ENCODE measurements around the gene PRND. TPM values are rescaled to one million over a fixed set of nuclear protein-coding genes. Genes with fewer than 3 reads are reported as not detected.

The PRND gene
- total and polyA plus RNA-seq, 2 donors (not counting 3 experiments of a cell fraction or from before 2014, with no cell fraction given): 0.18 TPM; not detected in 1

- Histone ChIP-seq H3K27me3 (ENCODE audit: control insufficient read depth in 2 of 2, insufficient read depth in 2 of 2, low read length in 2 of 2) (peaks cover 0 to 6% of the 10 kb centered on the region in 2 experiments), H3K79me2 (ENCODE audit: control insufficient read depth, insufficient read depth, low read length) (no peaks in the 10 kb centered on the region), H3K9me1 (replicated peaks; ENCODE audit: control insufficient read depth, extremely low read depth, insufficient read depth, low read length) (no peaks in the 10 kb centered on the region), H3K4me1 (ENCODE audit: control insufficient read depth, extremely low read depth, insufficient read depth, low read length) (no peaks in the 10 kb centered on the region), H3K9ac (replicated peaks; ENCODE audit: extremely low read depth, insufficient read depth, low read length) (no peak overlapping the region), H4K20me1 (replicated peaks; ENCODE audit: control insufficient read depth, extremely low read depth, insufficient read depth, low read length) (no peaks in the 10 kb centered on the region), H3K27ac (ENCODE audit: insufficient read depth, low read depth, low read length) (no peak overlapping the region), H3K4me3 (replicated peaks in 1 of 3; ENCODE audit: insufficient read depth in 1 of 3, low read depth in 1 of 3, low read length in 3 of 3) (no peak overlapping the region), H3K36me3 (ENCODE audit: control insufficient read depth in 2 of 2, extremely low read depth in 1 of 2, insufficient read depth in 2 of 2, low read length in 2 of 2) (no peaks in the 10 kb centered on the region), H2AFZ (ENCODE audit: low read depth, low read length) (no peak overlapping the region), H3K4me2 (ENCODE audit: insufficient read depth, low read length) (no peak overlapping the region), H3K9me3 (replicated peaks; ENCODE audit: control insufficient read depth, insufficient read depth, low read length) (no peaks in the 10 kb centered on the region)
- ChIA-PET CTCF (interaction anchor here (1.0 to 1.2 kb wide), 2 partner anchors 10 to 186 kb away, joined by 3 to 4 read pairs; no protein-coding TSS in a partner anchor), POLR2A (no interaction called here)
- dilution Hi-C loops (cut with MboI; ENCODE audit: extremely low pct_ligation_motif_present, low sequenced_read_pairs): no loop called here
- no peak for DNase-seq (ENCODE audit: low read depth, low spot score)
- TF ChIP-seq POLR2AphosphoS5 (IDR thresholded peaks at IDR 0.05; ENCODE audit: insufficient read depth, low read depth, low read length) (no peak), GATA2 (IDR thresholded peaks at IDR 0.05; ENCODE audit: insufficient read depth, insufficient read length, low read depth, low read length) (no peak), FOS (IDR thresholded peaks at IDR 0.05; ENCODE audit: borderline replicate concordance, insufficient read depth, low read length) (no peak)
- BruUV-seq (replicated peaks): no TSS peak
- FAIRE-seq: no peak
- intact Hi-C loops (cut with micrococcal nuclease): no loop called here
Measured at GRCh38 chr20:4770026-4770425, 48.3 kb downstream of the PRND start.

DNA sequence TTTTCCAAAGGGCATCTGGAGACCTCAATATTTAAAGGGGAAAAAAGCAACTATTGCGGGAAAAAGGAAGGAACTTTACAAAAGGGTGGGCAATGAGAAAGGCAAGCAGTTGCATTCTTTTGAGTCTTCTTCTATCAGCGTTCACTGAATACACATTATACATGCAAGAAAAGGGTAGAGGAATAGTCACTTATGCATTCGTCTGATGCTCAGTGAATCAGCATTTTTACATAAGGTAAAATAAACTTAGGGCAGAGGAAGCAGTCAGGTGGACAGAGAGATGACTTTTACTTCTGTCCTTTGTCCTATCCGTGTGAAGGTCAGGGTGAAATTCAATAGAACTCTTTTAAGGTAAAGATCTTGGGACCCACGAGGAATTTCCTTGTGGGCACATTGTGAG is 49.3 kb downstream of the PRND start:
- H3K4me2 ChIP-seq (ENCODE audit: insufficient read depth, low read length): no peak overlapping the region
- H3K9me1 ChIP-seq (replicated peaks; ENCODE audit: control insufficient read depth, extremely low read depth, insufficient read depth, low read length): no peaks in the 10 kb centered on the region
- no peak overlapping the region for H3K9ac ChIP-seq (replicated peaks; ENCODE audit: extremely low read depth, insufficient read depth, low read length)
- TF ChIP-seq JUN (IDR thresholded peaks at IDR 0.05; ENCODE audit: borderline replicate concordance, insufficient read depth, insufficient read length, low read depth): no peak
- no peak for TF ChIP-seq POLR2AphosphoS5 (IDR thresholded peaks at IDR 0.05; ENCODE audit: insufficient read depth, low read depth, low read length)
- TF ChIP-seq MYC (IDR thresholded peaks at IDR 0.05; ENCODE audit: low read depth, low read length): no peak
- TF ChIP-seq GATA2 (IDR thresholded peaks at IDR 0.05; ENCODE audit: insufficient read depth, insufficient read length, low read depth, low read length): no peak
- TF ChIP-seq MAX (IDR thresholded peaks at IDR 0.05; ENCODE audit: insufficient read depth, insufficient read length): no peak
- no peak for TF ChIP-seq CTCF (IDR thresholded peaks at IDR 0.05; ENCODE audit: extremely low read depth in 1 of 2, insufficient read depth in 1 of 2, low read depth in 1 of 2, low read length in 2 of 2)
- no peak for TF ChIP-seq FOS (IDR thresholded peaks at IDR 0.05; ENCODE audit: borderline replicate concordance, insufficient read depth, low read length)
- TF ChIP-seq EZH2 (IDR thresholded peaks at IDR 0.05; ENCODE audit: borderline replicate concordance, low read depth, low read length, severe bottlenecking): no peak
- no peak for TF ChIP-seq POLR2A (IDR thresholded peaks at IDR 0.05; ENCODE audit: low read depth, low read length)
- no peaks in the 10 kb centered on the region for H3K36me3 ChIP-seq (ENCODE audit: control insufficient read depth in 2 of 2, extremely low read depth in 1 of 2, insufficient read depth in 2 of 2, low read length in 2 of 2)
- H3K9me3 ChIP-seq (replicated peaks; ENCODE audit: control insufficient read depth, insufficient read depth, low read length): no peaks in the 10 kb centered on the region
- no peaks in the 10 kb centered on the region for H3K4me1 ChIP-seq (ENCODE audit: control insufficient read depth, extremely low read depth, insufficient read depth, low read length)
- no peak overlapping the region for H3K4me3 ChIP-seq (replicated peaks in 1 of 3; ENCODE audit: insufficient read depth in 1 of 3, low read depth in 1 of 3, low read length in 3 of 3)
- ChIA-PET CTCF (interaction anchor here (1.5 kb wide), 1 partner anchor 10 kb away, joined by 6 read pairs; no protein-coding TSS in a partner anchor), POLR2A (no interaction called here)
- H4K20me1 ChIP-seq (replicated peaks; ENCODE audit: control insufficient read depth, extremely low read depth, insufficient read depth, low read length): no peaks in the 10 kb centered on the region
- H3K79me2 ChIP-seq (ENCODE audit: control insufficient read depth, insufficient read depth, low read length): no peaks in the 10 kb centered on the region
- peaks cover 0 to 6% of the 10 kb centered on the region in 2 experiments for H3K27me3 ChIP-seq (ENCODE audit: control insufficient read depth in 2 of 2, insufficient read depth in 2 of 2, low read length in 2 of 2)
- H3K27ac ChIP-seq (ENCODE audit: insufficient read depth, low read depth, low read length): no peak overlapping the region
- H2AFZ ChIP-seq (ENCODE audit: low read depth, low read length): no peak overlapping the region
- dilution Hi-C loops (cut with MboI; ENCODE audit: extremely low pct_ligation_motif_present, low sequenced_read_pairs) (no loop called here), intact Hi-C loops (cut with micrococcal nuclease) (no loop called here)
- no TSS peak for BruUV-seq (replicated peaks)
- no peak for DNase-seq (ENCODE audit: low read depth, low spot score)
- FAIRE-seq: no peak

Data from endothelial cell of umbilical vein (primary cell).